ENCODE results near the gene CCKAR. TPM values are rescaled to one million over a fixed set of nuclear protein-coding genes. Genes with fewer than 3 reads are reported as not detected.
A peak's percentile ranks its signal among the peaks of the same experiment; 100 is the strongest.
"Not testable (repeated sequence)": the region's sequence is repeated elsewhere in the genome, so short reads cannot be mapped to it uniquely, and the experiment has no call there.

CCKAR gene, protein sequence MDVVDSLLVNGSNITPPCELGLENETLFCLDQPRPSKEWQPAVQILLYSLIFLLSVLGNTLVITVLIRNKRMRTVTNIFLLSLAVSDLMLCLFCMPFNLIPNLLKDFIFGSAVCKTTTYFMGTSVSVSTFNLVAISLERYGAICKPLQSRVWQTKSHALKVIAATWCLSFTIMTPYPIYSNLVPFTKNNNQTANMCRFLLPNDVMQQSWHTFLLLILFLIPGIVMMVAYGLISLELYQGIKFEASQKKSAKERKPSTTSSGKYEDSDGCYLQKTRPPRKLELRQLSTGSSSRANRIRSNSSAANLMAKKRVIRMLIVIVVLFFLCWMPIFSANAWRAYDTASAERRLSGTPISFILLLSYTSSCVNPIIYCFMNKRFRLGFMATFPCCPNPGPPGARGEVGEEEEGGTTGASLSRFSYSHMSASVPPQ
- under 1 TPM in 5 of 10 donors, not detected in 5; 0.09 to 0.37 (median 0.15) TPM for polyA plus RNA-seq (ENCODE audit: insufficient read length in 10 of 10)
- long read RNA-seq, donor 1 = 0 reads
- long read RNA-seq, donor 2 = 0 reads
- long read RNA-seq, donor 3 = 0 reads
- long read RNA-seq, donor 4 = 0 reads
- long read RNA-seq, donor 5 = 0 reads
- long read RNA-seq, donor 6 = 0 reads
- long read RNA-seq, donor 7 = 0 reads
- long read RNA-seq, donor 8 = 0 reads
- long read RNA-seq, donor 9 = 0 reads

DNA sequence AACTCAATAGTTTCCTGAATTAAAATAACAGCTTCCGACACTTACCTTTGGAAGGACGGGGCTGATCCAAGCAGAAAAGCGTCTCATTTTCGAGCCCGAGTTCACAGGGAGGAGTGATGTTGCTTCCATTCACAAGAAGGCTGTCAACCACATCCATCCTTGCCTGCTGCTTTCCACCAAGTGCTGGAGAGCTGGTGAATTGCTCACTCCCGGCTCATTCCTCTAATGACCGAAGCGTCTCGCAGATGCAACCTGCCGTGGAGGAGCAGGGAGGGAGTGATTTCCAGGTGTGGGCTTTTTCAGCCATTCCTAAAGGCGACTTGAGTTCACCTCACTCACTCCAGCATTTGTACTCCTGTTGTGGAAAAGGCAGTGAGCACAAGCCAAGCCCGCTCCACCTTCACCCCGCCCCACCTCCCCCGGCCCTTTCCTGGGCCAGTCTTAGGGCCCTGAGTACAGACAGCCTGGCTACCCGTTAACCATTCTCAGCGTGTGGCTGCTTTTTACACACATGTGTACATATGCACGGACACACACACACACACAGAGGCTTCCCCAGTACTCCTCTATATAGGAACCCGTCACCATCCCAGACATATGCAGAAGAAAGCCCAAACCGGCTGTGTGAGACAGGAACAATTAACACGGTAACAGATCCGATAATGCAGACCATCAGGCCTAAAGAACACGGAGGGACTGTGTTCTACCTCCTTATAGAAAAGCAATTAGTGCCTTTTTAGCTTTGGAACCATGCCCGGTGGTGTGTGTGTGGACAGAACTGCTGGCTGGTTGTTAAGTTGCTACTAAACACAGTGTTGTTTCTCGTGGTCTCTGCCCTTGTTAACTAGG is at the start of gene CCKAR:
CCKAR (minus strand) TSS at position 374 of the 849 bp plus-strand sequence; CDS start at position 157, 217 bp downstream.
- DNase-seq = no peak

DNA sequence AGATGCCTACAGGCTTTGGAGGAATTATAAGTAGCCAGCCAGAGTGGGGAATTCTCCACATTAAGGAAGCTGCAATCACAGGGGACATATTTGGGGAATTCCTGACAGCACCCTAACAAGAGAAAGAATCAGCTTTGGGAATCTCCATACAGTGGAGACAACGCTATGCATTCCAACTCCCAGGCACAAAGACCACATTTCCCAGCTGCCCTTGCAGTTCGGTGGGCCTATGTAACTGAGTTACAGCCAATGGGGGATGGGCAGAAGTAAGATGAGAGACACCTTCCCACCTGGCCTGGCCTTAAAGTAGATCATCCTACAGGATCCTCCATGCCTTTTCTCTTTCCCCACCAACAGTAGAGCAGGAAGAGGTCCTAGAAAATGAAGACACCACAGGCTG is 43.4 kb upstream of the CCKAR start:
- no peak for DNase-seq

DNA sequence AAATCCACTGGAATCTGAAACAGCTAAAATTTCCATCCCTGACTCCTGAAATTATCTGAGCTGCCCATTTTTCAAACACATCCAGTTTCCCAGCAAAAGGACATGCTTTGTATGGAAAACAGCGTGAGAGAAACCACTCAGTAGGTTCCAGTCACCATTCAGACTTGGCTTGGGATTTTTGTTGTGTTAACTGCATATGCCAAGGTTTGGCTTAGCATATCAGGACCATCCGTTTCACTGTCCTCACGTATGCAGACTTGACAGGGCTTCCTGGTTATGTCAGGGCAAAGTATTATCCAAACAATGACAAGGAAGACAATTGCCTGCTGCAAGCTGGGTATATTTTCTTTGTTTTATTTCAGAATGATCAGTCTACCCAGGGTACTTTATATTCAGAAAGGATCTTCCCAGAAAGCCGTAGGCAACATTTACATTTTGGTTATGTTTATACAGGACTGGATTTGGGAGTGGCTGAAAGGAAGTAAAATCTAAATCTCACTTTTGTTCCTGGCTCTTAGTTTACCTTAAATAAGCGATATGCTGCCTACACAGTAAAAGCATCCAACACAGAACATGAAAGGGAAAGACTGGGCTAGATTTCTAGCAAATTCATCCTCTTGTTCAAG is 41.3 kb upstream of the CCKAR start:
- DNase-seq = no peak

DNA sequence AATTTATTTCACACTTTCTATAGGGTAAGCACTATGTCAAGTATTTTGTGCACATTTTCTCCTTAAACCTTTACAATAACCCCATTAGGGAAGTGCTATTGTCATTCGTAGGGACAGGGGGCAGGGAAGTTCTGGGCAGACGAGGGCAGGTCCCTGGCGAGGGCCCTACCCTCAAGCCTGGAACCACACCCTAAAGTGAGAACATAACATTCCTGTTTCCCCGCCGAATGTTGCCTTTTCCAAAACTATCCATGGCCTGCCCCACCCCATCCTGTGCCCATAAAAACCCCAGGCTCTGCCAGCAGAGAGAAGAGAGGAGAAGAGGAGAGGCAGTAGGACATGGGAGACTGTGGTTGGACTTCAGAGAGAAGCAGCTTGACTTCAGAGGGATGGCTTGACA is 39.8 kb upstream of the CCKAR start:
- DNase-seq = no peak

DNA sequence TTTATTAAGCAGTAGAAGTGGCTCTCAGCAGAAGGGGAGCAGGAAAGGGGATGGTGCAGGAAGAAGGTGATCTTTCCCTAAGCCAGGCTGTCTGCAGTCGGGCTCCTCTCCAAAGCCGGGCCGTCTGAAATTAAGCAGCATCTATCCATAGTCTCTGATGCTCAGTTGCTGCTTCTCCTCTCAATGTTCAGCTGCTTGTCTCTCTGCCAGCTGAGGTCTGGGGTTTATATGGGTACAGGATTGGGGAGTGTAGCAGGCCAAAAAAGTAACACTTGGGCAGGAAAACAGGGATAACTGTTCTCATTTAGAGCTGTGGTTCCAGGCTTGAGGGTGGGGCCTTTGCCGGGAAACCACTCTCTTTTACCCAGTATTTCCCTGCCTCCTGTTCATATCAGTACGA is 39.2 kb upstream of the CCKAR start:
- peak; percentile 9 to 30 (median 16) for DNase-seq

DNA sequence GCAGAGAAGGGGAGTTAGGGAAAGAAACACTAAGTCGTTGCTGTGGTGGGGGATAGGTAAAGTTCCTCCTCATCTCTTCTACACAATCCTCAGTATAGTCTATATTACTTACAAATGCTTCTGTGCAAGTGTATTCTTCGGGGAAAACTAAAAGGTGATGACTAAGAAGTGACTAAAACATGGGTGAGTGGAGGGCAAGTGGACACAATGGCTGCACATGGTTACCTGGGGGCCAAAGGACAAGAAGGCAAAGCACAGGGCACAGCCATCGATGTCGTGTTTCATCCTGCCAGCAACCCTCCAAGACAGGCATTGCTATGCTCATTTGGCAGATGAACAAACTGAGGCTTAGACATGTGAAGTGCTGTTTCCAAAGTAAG is 35.5 kb upstream of the CCKAR start:
- no peak for DNase-seq

DNA sequence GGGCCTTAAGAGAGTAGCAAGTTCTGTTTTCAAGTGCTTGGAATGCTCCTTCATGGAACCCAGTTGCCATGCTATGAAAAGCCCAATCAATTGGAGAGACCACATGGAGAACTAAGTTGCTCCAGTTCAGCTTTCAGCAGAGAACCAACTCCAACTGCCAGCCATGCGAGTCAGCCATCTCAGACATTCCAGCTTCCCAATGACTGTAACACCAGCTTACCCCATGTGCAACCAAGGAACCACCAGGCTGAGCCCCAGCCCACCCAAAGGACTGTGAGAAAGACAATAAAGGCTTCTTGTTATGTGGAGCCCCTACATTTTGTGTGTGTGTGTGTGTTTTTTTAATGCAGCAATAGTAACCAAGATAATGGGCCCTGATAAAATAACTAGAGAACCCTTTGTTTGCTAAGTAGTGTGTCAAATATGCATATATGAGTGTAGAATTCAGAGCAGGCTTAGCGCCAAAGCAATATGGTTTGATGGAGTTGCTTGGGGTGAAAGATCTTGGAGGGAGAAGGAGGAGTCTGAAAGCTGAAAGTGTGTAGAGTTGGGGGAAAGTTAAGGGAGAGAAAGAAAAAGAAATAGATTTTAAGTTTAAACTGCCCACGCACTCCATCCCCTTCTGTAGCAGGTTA is 35.0 kb upstream of the CCKAR start:
- DNase-seq = peak in 1 of 3 donors; percentile 32

DNA sequence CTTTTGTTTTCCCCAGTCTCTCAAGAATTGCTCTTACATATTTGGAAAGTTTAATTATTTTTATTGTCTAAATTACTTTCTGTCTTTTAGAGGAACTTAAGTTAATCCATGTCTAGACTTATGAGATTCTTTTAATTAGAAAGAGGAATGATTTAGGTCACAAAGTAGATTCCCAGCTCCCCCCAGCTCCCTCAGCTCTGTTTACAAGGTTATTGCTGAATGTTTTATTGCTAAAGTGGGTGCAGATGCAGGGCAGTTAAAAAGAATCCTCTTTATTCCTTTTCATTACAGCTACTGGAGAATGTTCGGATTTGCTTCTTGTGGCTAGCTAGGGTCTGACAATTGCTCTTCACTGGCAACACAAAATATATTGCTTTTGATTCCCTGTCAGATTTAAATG is 33.7 kb upstream of the CCKAR start:
- DNase-seq = no peak

DNA sequence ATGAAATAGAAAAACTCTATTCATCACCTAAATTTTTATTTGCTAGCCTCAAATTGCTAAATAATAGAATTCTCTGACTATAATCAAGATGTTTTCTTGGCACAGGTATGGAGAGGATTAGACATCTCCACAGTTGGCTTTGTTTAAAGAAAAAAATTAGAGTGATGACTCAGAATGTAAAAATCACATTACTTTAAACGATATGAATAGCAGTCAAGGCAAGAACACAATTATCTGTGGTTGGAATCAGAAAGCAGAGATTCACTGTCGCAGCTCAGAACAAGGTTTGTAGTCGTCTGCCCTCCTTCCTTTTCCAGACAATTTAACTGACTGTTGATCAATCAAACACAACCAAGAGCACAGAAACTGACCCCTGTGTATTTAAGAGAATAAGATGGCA is 32.2 kb upstream of the CCKAR start:
- DNase-seq = no peak

DNA sequence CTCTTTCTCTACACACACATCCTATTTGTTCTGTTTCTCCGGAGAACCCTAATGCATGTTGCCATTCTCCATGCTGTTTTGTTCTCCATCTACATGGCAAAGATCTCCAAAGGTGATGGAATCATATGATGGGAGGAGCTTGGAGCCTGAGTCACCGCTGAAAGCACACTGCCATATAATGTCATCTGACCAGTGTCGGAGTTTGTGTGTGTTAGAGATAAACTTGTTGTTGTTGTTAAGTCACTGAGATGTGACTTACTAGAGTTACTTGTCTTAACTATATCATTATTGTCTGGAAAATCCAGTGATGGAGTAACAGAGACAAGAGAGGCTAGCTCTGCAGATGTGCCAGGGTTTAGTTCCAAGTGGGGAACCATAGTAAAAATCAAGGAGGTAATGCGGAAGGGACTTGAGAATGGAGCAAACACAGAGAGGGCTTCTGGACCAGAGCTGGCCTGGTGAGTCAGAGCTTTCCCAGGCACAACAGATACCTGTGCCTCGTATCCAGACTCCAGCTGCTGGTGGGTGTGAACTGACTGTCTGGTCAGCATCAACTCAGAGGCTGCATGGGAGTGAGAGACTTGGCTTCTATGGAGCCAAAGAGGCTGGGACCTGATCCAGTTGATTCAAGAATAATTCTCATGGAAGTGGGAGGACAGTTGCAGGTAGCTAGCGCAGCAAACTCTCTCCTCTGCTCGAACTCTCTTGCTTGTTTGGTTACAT is 30.6 kb upstream of the CCKAR start:
- no peak for DNase-seq

DNA sequence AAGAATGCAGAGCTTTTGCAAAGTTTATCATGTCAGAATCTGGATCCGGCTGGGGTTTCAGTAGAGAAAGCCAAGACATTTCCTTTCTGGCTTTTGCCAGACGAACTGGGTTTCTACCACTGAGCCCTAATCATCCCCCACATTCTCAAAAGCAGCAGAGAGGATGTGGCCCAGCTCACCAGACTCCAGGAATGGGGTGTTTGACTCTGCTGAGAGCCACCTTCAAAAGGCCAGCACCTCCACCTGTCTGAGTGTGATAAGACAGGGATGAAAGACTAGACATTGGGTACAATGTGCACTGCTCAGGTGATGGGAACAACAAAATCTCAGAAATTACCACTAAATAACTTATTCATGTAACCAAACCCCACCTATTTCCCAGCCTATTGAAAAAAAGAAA is 25.7 kb upstream of the CCKAR start:
- DNase-seq = no peak

DNA sequence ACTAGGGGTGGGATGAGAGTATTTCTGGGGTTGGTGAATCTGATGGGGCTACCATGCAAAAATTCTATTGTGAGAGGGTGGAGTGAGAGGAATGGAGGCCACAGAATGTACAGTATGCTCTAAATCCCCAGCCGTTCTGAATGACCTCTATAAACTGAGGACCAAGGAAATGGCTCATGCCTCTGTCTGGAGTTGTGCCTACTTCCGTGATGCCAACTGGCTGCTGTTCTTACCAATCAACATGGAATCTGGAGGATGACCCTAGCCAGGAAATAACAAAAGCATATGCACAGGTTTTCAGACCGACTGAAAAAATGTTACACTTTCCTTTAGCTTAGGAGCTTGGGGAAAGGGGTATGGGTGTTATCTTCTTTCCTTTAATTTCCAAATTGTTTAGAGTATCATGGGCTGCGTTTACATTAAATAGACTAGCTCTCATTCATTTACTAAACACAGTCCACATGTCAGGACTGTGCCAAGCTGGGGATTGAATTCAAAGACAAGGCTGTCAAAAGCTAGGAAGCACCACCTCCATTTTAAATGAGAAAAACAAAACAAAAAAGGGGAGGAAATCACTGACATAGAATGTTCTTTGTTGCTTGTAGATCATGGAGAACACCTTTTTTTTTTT is 20.2 kb upstream of the CCKAR start:
- DNase-seq = no peak

DNA sequence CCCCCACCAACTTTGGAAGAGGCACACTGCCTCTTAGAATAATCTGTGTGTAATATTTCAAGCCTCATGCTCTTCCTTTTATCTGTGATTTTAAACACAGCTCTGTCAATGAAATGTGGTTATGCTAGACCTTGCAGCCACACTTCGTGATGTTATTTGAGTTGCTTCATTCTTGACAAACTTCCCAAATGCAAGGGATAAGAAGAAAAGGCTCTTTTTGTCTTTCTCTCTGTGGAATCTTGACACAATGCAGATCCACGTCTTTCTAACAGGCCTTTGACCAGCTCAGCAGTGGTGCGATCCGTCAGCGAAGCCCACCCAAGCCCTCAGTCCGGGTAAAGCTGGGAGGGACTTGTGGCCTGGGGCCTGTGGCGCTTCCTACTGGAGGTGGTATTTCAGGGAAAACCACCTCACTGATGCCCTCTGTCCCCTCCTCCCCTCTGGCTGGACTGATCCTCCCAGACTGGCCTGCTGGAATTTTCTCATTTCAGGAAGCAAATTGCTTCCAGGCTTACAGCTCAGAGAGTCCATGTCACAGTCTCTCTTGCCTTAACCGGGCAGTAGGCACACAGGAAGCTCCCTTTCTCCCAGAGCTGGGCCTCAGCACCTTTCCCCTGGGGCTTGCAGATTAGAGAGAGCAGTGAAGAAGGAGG is 19.5 kb upstream of the CCKAR start:
- DNase-seq = no peak

DNA sequence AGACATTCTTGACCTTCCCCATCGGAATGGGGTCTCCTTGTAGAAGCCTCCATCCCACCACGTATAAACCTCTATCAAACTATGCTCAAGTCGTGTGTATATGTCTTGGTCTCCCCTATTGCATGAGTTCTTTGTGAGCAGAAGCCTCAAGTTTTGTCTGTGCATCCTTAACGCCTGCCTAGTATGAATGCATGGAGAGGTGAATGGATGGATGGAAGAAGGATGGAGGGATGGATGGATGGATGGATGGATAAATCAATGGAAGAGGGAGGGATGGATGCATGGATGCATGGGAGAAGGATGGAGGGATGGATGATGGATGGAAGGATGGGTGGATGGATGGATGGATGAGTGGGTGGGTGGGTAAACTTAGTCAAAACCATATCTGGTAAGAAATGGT is 17.0 kb upstream of the CCKAR start:
- DNase-seq = no peak

DNA sequence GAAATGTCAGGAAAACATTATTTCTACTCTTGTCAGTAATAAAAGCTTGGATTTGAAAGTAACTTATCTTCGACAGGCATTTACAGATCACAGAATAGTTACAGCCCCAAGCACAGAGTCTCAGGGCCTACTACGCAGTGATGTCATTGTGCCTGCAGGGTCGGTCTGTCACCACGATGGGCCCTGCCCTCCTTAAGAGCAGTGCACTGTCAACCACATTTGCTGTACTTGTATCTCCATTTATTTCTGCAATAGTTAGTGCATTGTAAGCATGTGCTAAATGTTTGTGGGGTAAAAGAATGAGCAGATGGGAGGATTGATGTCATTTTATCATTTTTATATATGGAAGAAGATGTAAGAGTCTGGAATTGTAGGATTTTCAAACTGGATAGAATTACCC is 13.6 kb upstream of the CCKAR start:
- no peak for DNase-seq

DNA sequence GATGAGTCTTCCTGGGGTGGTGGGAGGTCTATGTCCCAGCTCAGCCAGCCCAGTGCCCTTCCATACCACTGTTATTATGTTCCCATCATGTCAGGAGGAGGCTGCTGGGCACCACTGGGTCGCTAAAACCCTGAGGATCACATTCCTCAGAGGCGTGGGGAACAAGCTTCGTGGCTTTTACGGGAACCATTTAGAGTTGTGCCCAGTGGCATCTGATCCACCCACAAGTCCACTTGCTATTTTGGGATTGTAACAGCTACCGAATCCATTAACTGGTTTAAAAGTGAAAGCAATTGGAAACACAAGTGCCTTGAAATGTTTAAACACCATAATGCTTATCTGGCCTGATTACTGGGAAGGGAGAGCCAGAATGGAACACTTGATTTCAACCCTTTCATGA is 13.1 kb upstream of the CCKAR start:
- DNase-seq = no peak

DNA sequence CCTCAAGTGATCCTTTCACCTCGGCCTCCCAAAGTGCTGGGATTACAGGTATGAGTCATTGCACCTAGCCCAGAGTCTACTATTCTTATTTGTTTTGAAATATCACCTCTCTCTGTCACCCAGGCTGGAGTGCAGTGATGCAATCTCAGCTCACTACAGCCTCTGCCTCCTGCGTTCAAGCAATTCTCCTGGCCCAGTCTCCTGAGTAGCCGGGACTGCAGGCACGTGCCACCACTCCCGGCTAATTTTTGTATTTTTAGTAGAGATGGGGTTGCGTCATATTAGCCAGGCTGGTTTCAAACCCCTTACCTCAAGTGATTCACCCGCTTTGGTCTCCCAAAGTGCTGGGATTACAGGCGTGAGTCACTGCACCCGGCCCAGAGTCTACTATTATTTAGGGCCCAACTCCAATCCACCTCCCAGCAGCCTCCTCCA is 10.3 kb upstream of the CCKAR start:
- DNase-seq = not testable (repeated sequence)

DNA sequence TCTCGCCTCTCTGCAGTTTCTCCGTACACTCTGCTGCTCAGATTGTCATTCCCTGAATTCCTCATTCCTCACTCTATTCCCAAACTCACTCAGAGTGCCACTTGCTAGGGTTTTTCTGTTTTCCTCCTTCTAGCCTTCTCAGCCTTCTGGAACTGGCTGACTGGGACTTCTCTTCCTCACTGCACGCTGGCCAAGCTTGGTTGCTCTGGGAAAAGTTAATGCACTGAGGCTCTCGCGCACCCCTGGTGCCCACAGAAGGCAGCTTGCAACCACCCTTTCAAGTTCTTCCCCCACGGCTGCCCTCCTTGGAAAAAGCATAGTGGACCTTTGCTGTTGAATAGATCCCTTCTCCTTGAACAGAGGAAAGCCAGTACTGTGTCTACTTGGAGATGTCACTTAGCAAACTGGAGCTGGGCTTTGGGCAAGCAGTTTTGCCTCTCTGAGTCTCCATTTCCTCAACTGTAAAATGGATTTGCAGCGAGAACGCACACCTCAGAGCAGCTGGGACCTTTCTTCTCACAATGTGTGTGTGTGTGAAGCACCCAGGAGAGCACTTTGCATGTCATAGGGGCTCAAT is 6.0 kb upstream of the CCKAR start:
- DNase-seq = no peak

DNA sequence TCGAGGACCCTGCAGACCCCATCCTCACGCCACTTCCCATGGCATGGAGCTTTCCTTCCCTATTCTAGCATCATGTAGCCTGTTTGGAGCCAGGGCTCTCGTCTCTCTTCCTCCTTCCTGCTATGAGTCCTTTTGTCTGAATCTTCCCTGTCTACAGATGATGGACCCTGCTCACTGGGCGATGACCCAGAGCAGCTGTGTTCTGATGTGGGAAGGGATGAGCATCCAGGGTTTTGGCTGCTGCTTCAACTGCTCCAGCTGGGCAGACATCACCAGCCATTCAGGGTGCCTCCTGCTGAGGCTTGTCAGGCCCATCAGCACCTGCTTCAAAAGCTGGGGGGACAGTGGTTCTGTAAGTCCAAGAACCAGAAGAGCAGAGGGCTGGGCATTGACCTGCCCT is 3.2 kb upstream of the CCKAR start:
- peak in 2 of 3 donors; percentile 27 to 52 for DNase-seq
